ELF-1 (cell line): ENCODE results near the gene SLC16A8.

Experiments
- DNase-seq: peaks from one replicate; pipeline ENCODE4 v3.0.0-alpha.2; 2016; ENCODE audit warnings: low read depth, low spot score

SLC16A8 gene

GRCh38 chr22:38112381-38112780 is 28.4 kb upstream of the SLC16A8 start:
- no peak for DNase-seq

- no peak for DNase-seq
Measured at GRCh38 chr22:38111925-38112355, 28.0 kb upstream of the SLC16A8 start.

- DNase-seq: peak; percentile 65
Measured at GRCh38 chr22:38110863-38111852, 27.2 kb upstream of the SLC16A8 start.

- no peak for DNase-seq
Measured at GRCh38 chr22:38110008-38110862, 26.3 kb upstream of the SLC16A8 start, which contains the start of gene BAIAP2L2. BAIAP2L2 (minus strand) TSS chr22:38110684; CDS start chr22:38110525, 159 bp downstream.

GRCh38 chr22:38109371-38110001 is 25.5 kb upstream of the SLC16A8 start:
- DNase-seq: no peak

GRCh38 chr22:38108561-38109319 is 24.8 kb upstream of the SLC16A8 start:
- no peak for DNase-seq

GRCh38 chr22:38107692-38108515 is 23.9 kb upstream of the SLC16A8 start:
- no peak for DNase-seq

GRCh38 chr22:38106814-38107578 is 23.0 kb upstream of the SLC16A8 start:
- no peak for DNase-seq

- peak; percentile 70 for DNase-seq
Measured at GRCh38 chr22:38104084-38104483, 20.1 kb upstream of the SLC16A8 start.

- no peak for DNase-seq
Measured at GRCh38 chr22:38103641-38104040, 19.7 kb upstream of the SLC16A8 start.

- DNase-seq: no peak
Measured at GRCh38 chr22:38098410-38099249, 14.6 kb upstream of the SLC16A8 start.

GRCh38 chr22:38097557-38098409 is 13.8 kb upstream of the SLC16A8 start:
- peak; percentile 86 for DNase-seq

GRCh38 chr22:38097058-38097457 is 13.1 kb upstream of the SLC16A8 start:
- DNase-seq: no peak

GRCh38 chr22:38089474-38089851 is 5.5 kb upstream of the SLC16A8 start:
- no peak for DNase-seq

GRCh38 chr22:38088629-38089473 is 4.9 kb upstream of the SLC16A8 start:
- DNase-seq: peak; percentile 37

GRCh38 chr22:38087855-38088254 is 3.9 kb upstream of the SLC16A8 start:
- DNase-seq: no peak

GRCh38 chr22:38086942-38087341 is 3.0 kb upstream of the SLC16A8 start:
- no peak for DNase-seq
